ENCODE measurements around the gene BICC1. TPM values are rescaled to one million over a fixed set of nuclear protein-coding genes. Genes with fewer than 3 reads are reported as not detected.

The BICC1 gene
- polyA plus RNA-seq, 1 donor (not counting 4 experiments of a cell fraction or from before 2014, with no cell fraction given) = 4.2 TPM

DNA sequence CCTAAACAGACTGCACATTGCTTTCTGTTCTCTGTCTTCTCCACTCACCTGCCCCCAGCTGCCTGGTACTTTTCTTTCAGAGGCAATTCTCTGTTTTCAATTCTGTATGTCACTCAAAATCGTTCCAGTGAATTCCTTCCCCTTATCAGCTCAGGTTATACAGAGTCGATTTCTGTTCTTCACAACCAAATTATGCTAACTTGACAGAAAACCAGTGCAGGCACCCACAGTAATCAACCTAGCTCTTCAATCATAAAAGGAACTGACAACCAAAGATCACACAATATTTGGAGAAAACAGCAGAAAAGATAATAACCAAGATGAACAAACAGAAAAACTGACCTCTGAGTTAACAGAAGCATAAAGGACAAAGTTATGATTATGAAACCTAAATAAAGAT lies 360.5 kb downstream of the BICC1 start:
- Histone ChIP-seq H3K9ac (ENCODE audit: control insufficient read depth, extremely low read depth, insufficient read depth, low read length) (no peak overlapping the region), H3K9me3 (ENCODE audit: control insufficient read depth, low read depth, low read length) (no peaks in the 10 kb centered on the region), H2AFZ (ENCODE audit: control insufficient read depth, low read length) (no peak overlapping the region), H3K27ac (ENCODE audit: control insufficient read depth, insufficient read depth, low read length) (no peak overlapping the region), H3K79me2 (ENCODE audit: control insufficient read depth, insufficient read depth, low read length) (no peaks in the 10 kb centered on the region), H3K27me3 (ENCODE audit: control insufficient read depth, extremely low read depth, insufficient read depth, low read length) (no peaks in the 10 kb centered on the region), H3K4me2 (ENCODE audit: control insufficient read depth, extremely low read depth, insufficient read depth, low read depth, low read length) (no peak overlapping the region), H3K4me1 (ENCODE audit: control insufficient read depth, extremely low read depth, insufficient read depth, low read length) (no peaks in the 10 kb centered on the region), H3K9me1 (ENCODE audit: control insufficient read depth, extremely low read depth, insufficient read depth, low read length) (no peaks in the 10 kb centered on the region), H3K4me3 (ENCODE audit: control insufficient read depth in 2 of 3, extremely low read depth in 1 of 3, insufficient read depth in 2 of 3, low read depth in 1 of 3, low read length in 3 of 3) (no peak overlapping the region), H3K36me3 (ENCODE audit: control insufficient read depth in 2 of 2, extremely low read depth in 1 of 2, insufficient read depth in 2 of 2, low read length in 2 of 2) (no peaks in the 10 kb centered on the region), H4K20me1 (ENCODE audit: control insufficient read depth, extremely low read depth, insufficient read depth, low read length) (no peaks in the 10 kb centered on the region)
- FAIRE-seq (no peak), DNase-seq (ENCODE audit: low read depth, low spot score) (no peak)
- TF ChIP-seq, protein P1, sequence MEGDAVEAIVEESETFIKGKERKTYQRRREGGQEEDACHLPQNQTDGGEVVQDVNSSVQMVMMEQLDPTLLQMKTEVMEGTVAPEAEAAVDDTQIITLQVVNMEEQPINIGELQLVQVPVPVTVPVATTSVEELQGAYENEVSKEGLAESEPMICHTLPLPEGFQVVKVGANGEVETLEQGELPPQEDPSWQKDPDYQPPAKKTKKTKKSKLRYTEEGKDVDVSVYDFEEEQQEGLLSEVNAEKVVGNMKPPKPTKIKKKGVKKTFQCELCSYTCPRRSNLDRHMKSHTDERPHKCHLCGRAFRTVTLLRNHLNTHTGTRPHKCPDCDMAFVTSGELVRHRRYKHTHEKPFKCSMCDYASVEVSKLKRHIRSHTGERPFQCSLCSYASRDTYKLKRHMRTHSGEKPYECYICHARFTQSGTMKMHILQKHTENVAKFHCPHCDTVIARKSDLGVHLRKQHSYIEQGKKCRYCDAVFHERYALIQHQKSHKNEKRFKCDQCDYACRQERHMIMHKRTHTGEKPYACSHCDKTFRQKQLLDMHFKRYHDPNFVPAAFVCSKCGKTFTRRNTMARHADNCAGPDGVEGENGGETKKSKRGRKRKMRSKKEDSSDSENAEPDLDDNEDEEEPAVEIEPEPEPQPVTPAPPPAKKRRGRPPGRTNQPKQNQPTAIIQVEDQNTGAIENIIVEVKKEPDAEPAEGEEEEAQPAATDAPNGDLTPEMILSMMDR (optimal IDR thresholded peaks at IDR 0.05 in 1 of 3, IDR thresholded peaks at IDR 0.05 in 1 of 3, conservative IDR thresholded peaks at IDR 0.05 in 1 of 3; ENCODE audit: extremely low read depth in 1 of 3, insufficient read depth in 2 of 3, low read length in 3 of 3) = no peak
- no peak for TF ChIP-seq EZH2 (IDR thresholded peaks at IDR 0.05; ENCODE audit: low read length)
- dilution Hi-C loops (cut with MboI; ENCODE audit: extremely low pct_ligation_motif_present, low sequenced_read_pairs) = no loop called here

Other genes starting within 250 kb of the BICC1 start
- 1.8 to 4.5 TPM (median 2.5 TPM) in 3 replicates for gene IPMK, start 245.0 kb upstream of the BICC1 start, polyA plus RNA-seq
- 42.8 to 81.7 TPM (median 55.0 TPM) in 3 replicates for gene CISD1, start 243.7 kb upstream of the BICC1 start, polyA plus RNA-seq
- 11.0 to 25.4 TPM (median 15.9 TPM) in 3 replicates for gene UBE2D1, start 177.9 kb upstream of the BICC1 start, polyA plus RNA-seq
- gene TFAM, start 127.5 kb upstream of the BICC1 start, polyA plus RNA-seq = 11.5 to 25.1 TPM (median 20.3 TPM) in 3 replicates

All from keratinocyte (primary cell).